H1 (cell line): ENCODE measurements around the gene VEZT. TPM values are rescaled to one million over a fixed set of nuclear protein-coding genes. Genes with fewer than 3 reads are reported as not detected.

Experiments used
- CTCF ChIA-PET: fragments of 300-600 bp; sonication (Branson Sonifier 250); formaldehyde crosslinking; loops from one replicate; lab custom pipeline; 2021; ENCODE audit not compliant: partially characterized antibody; lab: Charles Lee
- POLR2A ChIA-PET: fragments of 300-600 bp; sonication (Branson Sonifier 250); formaldehyde crosslinking; loops from one replicate; lab custom pipeline; 2021; ENCODE audit warnings: inconsistent platforms; ENCODE audit not compliant: partially characterized antibody; lab: Charles Lee
- DNase-seq, 2 experiments: peaks; one replicate each; pipeline versions ENCODE4 v3.0.0 to v3.0.0-alpha.2; 2010 to 2022; ENCODE audit warnings: low spot score in 2 of 2, low read depth in 1 of 2, mixed read lengths in 1 of 2
- FAIRE-seq: peaks from 2 replicates; lab custom pipeline; 2011; peaks lifted over from hg19 to GRCh38; lab: Jason Lieb, UNC
- H2AFZ ChIP-seq: 2 replicates; pipeline ENCODE4 v1.8.1; 2012; ENCODE audit warnings: low read length, inconsistent platforms
- H2AK5ac ChIP-seq: 2 replicates; pipeline ENCODE4 v1.6.1; 2013; ENCODE audit warnings: low read depth, low read length
- H2BK120ac ChIP-seq: replicated peaks from 2 replicates; pipeline ENCODE3; 2013; ENCODE audit warnings: low read depth, low read length, inconsistent platforms
- H2BK12ac ChIP-seq: 2 replicates; pipeline ENCODE4 v1.6.1; 2013; ENCODE audit warnings: low read depth, low read length
- H2BK15ac ChIP-seq: 2 replicates; pipeline ENCODE4 v1.6.1; 2013; ENCODE audit warnings: low read length
- H2BK20ac ChIP-seq: 2 replicates; pipeline ENCODE4 v1.6.1; 2013; ENCODE audit warnings: low read length
- H2BK5ac ChIP-seq: 2 replicates; pipeline ENCODE4 v1.6.1; 2013; ENCODE audit warnings: low read depth, low read length
- H3K14ac ChIP-seq: 2 replicates; pipeline ENCODE4 v1.6.1; 2013; ENCODE audit warnings: inconsistent platforms; ENCODE audit not compliant: insufficient read length
- H3K18ac ChIP-seq: 2 replicates; pipeline ENCODE4 v1.6.1; 2013; ENCODE audit warnings: low read length; ENCODE audit errors: extremely low read depth
- H3K23ac ChIP-seq: 2 replicates; pipeline ENCODE4 v1.6.1; 2013; ENCODE audit warnings: inconsistent platforms; ENCODE audit not compliant: insufficient read length
- H3K23me2 ChIP-seq: 2 replicates; pipeline ENCODE4 v1.6.1; 2013; ENCODE audit warnings: low read depth, low read length
- H3K27ac ChIP-seq: 2 replicates; pipeline ENCODE4 v1.6.1; 2011; ENCODE audit warnings: low read depth, low read length, inconsistent platforms
- H3K27me3 ChIP-seq, 4 experiments: replicated peaks in 1 of 4; 1 replicate in 1 of 4; 2 replicates in 3 of 4; pipeline versions ENCODE4 v1.6.1 to v1.8.1; 2011 to 2013; ENCODE audit warnings: low read length in 3 of 4, mild to moderate bottlenecking in 3 of 4, inconsistent platforms in 2 of 4, mixed read lengths in 2 of 4, moderate library complexity in 1 of 4; ENCODE audit not compliant: control insufficient read depth in 3 of 4, insufficient read depth in 3 of 4; ENCODE audit errors: extremely low read depth in 1 of 4
- H3K36me3 ChIP-seq, 4 experiments: 2 replicates each; pipeline versions ENCODE4 v1.6.1 to v1.8.1; 2011 to 2013; ENCODE audit warnings: mild to moderate bottlenecking in 4 of 4, low read length in 3 of 4, moderate library complexity in 2 of 4, control low read depth in 1 of 4, inconsistent platforms in 1 of 4; ENCODE audit not compliant: insufficient read depth in 4 of 4, control insufficient read depth in 2 of 4
- H3K4ac ChIP-seq: replicated peaks from 2 replicates; pipeline ENCODE3; 2013; ENCODE audit warnings: low read length, low read depth, mixed read lengths, inconsistent platforms; ENCODE audit not compliant: insufficient read length
- H3K4me1 ChIP-seq, 4 experiments: replicated peaks in 1 of 4; 1 replicate in 1 of 4; 2 replicates in 3 of 4; pipeline versions ENCODE4 v1.6.1 to v1.8.1; 2011 to 2013; ENCODE audit warnings: low read length in 3 of 4, inconsistent platforms in 2 of 4, mixed read lengths in 1 of 4; ENCODE audit not compliant: insufficient read depth in 4 of 4, control insufficient read depth in 3 of 4
- H3K4me2 ChIP-seq, 2 experiments: 2 replicates each; pipeline versions ENCODE4 v1.6.1 to v1.8.1; 2011 to 2013; ENCODE audit warnings: low read depth in 2 of 2, low read length in 2 of 2, control low read depth in 1 of 2, inconsistent platforms in 1 of 2, mild to moderate bottlenecking in 1 of 2; ENCODE audit not compliant: insufficient read depth in 1 of 2
- H3K4me3 ChIP-seq, 4 experiments: fragments of 200-600, 300-600 bp in 1 of 4; sonication (generic), shearing (Covaris generic), sonication (Bioruptor Twin) in 1 of 4; 2 replicates each; pipeline versions ENCODE4 v1.5.1 to v1.8.1; 2011 to 2016; ENCODE audit warnings: low read length in 4 of 4, low read depth in 3 of 4, control low read depth in 2 of 4, inconsistent platforms in 2 of 4, mild to moderate bottlenecking in 2 of 4, mixed read lengths in 1 of 4, moderate library complexity in 1 of 4; ENCODE audit not compliant: insufficient read depth in 2 of 4; ENCODE audit errors: extremely low read depth in 1 of 4
- H3K56ac ChIP-seq: replicated peaks from 2 replicates; pipeline ENCODE3; 2013; ENCODE audit warnings: low read depth, mild to moderate bottlenecking, mixed read lengths, low read length, inconsistent platforms; ENCODE audit not compliant: insufficient read length
- H3K79me1 ChIP-seq: 2 replicates; pipeline ENCODE4 v1.6.1; 2013; ENCODE audit warnings: low read depth, low read length, control low read depth
- H3K79me2 ChIP-seq, 2 experiments: 2 replicates each; pipeline versions ENCODE4 v1.6.1 to v1.8.1; 2012 to 2013; ENCODE audit warnings: low read length in 2 of 2, mild to moderate bottlenecking in 2 of 2, inconsistent platforms in 1 of 2; ENCODE audit not compliant: insufficient read depth in 2 of 2, control insufficient read depth in 1 of 2
- H3K9ac ChIP-seq, 4 experiments: replicated peaks in 1 of 4; 1 replicate in 1 of 4; 2 replicates in 3 of 4; pipeline versions ENCODE4 v1.6.1 to v1.8.1; 2011 to 2013; ENCODE audit warnings: low read depth in 3 of 4, low read length in 3 of 4, control low read depth in 2 of 4, mild to moderate bottlenecking in 2 of 4, moderate library complexity in 2 of 4, inconsistent platforms in 1 of 4; ENCODE audit errors: extremely low read depth in 1 of 4
- H3K9me3 ChIP-seq, 2 experiments: 2 replicates each; pipeline versions ENCODE4 v1.6.1 to v1.8.1; 2012 to 2013; ENCODE audit warnings: mild to moderate bottlenecking in 2 of 2, moderate library complexity in 2 of 2, control low read depth in 1 of 2, inconsistent platforms in 1 of 2, low read depth in 1 of 2, low read length in 1 of 2, mixed read lengths in 1 of 2; ENCODE audit not compliant: insufficient read depth in 2 of 2
- H4K20me1 ChIP-seq, 2 experiments: replicated peaks in 1 of 2; 2 replicates each; pipeline versions ENCODE3 to v1.8.1; 2011 to 2013; ENCODE audit warnings: inconsistent platforms in 2 of 2, low read length in 2 of 2, mild to moderate bottlenecking in 1 of 2; ENCODE audit not compliant: insufficient read depth in 2 of 2, control insufficient read depth in 1 of 2
- H4K5ac ChIP-seq: 2 replicates; pipeline ENCODE4 v1.6.1; 2013; ENCODE audit warnings: low read length, low read depth, mixed read lengths, inconsistent platforms; ENCODE audit not compliant: insufficient read length
- H4K8ac ChIP-seq: 2 replicates; pipeline ENCODE4 v1.8.0; 2013; ENCODE audit warnings: mild to moderate bottlenecking, moderate library complexity, low read length, inconsistent platforms; ENCODE audit not compliant: insufficient read depth; ENCODE audit errors: extremely low read depth
- H4K91ac ChIP-seq: replicated peaks from 2 replicates; pipeline ENCODE3; 2013; ENCODE audit warnings: low read length, mixed read lengths, inconsistent platforms; ENCODE audit not compliant: insufficient read length
- GTF2F1 ChIP-seq: IDR thresholded peaks from 2 replicates; pipeline ENCODE4 v1.6.1; 2012; ENCODE audit warnings: low read depth, low read length, improper control_type of control experiment, borderline replicate concordance
- JUND ChIP-seq: IDR thresholded peaks from 2 replicates; pipeline ENCODE4 v1.6.1; 2011; ENCODE audit warnings: mild to moderate bottlenecking, improper control_type of control experiment, low read length
- KDM4A ChIP-seq: IDR thresholded peaks from one replicate; pipeline ENCODE4 v1.7.1; 2012; ENCODE audit warnings: low read depth, mild to moderate bottlenecking, moderate library complexity, low read length, inconsistent platforms; ENCODE audit not compliant: severe bottlenecking
- POU5F1 ChIP-seq: IDR thresholded peaks from 2 replicates; pipeline ENCODE4 v1.6.1; 2011; ENCODE audit warnings: low read depth, mild to moderate bottlenecking, low read length, moderate library complexity
- RFX5 ChIP-seq: IDR thresholded peaks from 2 replicates; pipeline ENCODE4 v1.6.1; 2011; ENCODE audit warnings: low read depth, low read length, improper control_type of control experiment, borderline replicate concordance
- RNF2 ChIP-seq: fragments of 200-900, 300-1000 bp; sonication (generic); IDR thresholded peaks from 2 replicates; pipeline ENCODE4 v1.7.1; 2016; ENCODE audit warnings: borderline replicate concordance, low read depth, mild to moderate bottlenecking, antibody characterized with exemption, low read length; ENCODE audit not compliant: poor library complexity, severe bottlenecking; ENCODE audit errors: missing control alignments
- SP2 ChIP-seq: IDR thresholded peaks from 2 replicates; pipeline ENCODE4 v1.6.1; 2012; ENCODE audit warnings: mild to moderate bottlenecking, low read length, inconsistent platforms
- SUZ12 ChIP-seq: fragments of 200-600 bp; sonication (generic); IDR thresholded peaks from 2 replicates; pipeline ENCODE4 v1.6.1; 2012; ENCODE audit warnings: mild to moderate bottlenecking, inconsistent platforms, low read length, moderate library complexity, mixed read lengths
- TCF12 ChIP-seq: IDR thresholded peaks from 2 replicates; pipeline ENCODE4 v1.6.1; 2011; ENCODE audit warnings: low read depth, mild to moderate bottlenecking, low read length
- ZNF274 ChIP-seq: IDR thresholded peaks from 2 replicates; pipeline ENCODE4 v1.7.0; 2012; ENCODE audit warnings: low read length, borderline replicate concordance; ENCODE audit errors: extremely low read depth
- WGBS, 2 experiments: shearing (Covaris generic) in 1 of 2; methylation state at CpG; one replicate each; pipeline versions ENCODE4 v1.1.6 to v1.1.7; 2013 to 2015; ENCODE audit warnings: low lambda C conversion rate in 2 of 2, mixed read lengths in 2 of 2, inconsistent platforms in 1 of 2, low coverage in 1 of 2, missing lambda C conversion rate in 1 of 2; ENCODE audit not compliant: insufficient replicate concordance in 2 of 2, insufficient coverage in 1 of 2, insufficient read length in 1 of 2; ENCODE audit errors: extremely low coverage in 1 of 2, missing lambda C conversion rate in 1 of 2; 5-methylcytosine and 5-hydroxymethylcytosine counted together
- polyA plus RNA-seq, 7 experiments: library from polyadenylated mRNA; depleted of rRNA in 3 of 7; stranded (reverse) in 5 of 7; unstranded in 2 of 7; fragments of >200 nt in 5 of 7; fragments of 200-250 nt in 2 of 7; gene quantifications; 1 replicate in 5 of 7; 2 replicates in 1 of 7; 4 replicates in 1 of 7; pipeline versions ENCODE4 v1.2.1 to v1.2.3, GENCODE V29; 2011 to 2013; ENCODE audit warnings: missing spikeins in 2 of 7, mixed read lengths in 2 of 7
- total RNA-seq: library from RNA; stranded (reverse); fragmentation: NEBNext Ultra II Directional; extraction: Animal tissue kit (Norgen Biotek cat#: 25700); gene quantifications from 2 replicates; pipeline ENCODE4 v1.2.1, GENCODE V29; 2021
- TF ChIP-seq, protein P1 (sequence below): IDR thresholded peaks from 2 replicates; pipeline ENCODE4 v1.6.1; 2012; ENCODE audit warnings: low read length, inconsistent platforms
- TF ChIP-seq, protein P2 (sequence below): IDR thresholded peaks from 2 replicates; pipeline ENCODE4 v1.6.1; 2012; ENCODE audit warnings: inconsistent platforms

The VEZT gene
- total and polyA plus RNA-seq, 2 of the 8 experiments (the other 6 are each of a cell fraction or from before 2014, with no cell fraction given) = 44.0 to 56.1 TPM

DNA sequence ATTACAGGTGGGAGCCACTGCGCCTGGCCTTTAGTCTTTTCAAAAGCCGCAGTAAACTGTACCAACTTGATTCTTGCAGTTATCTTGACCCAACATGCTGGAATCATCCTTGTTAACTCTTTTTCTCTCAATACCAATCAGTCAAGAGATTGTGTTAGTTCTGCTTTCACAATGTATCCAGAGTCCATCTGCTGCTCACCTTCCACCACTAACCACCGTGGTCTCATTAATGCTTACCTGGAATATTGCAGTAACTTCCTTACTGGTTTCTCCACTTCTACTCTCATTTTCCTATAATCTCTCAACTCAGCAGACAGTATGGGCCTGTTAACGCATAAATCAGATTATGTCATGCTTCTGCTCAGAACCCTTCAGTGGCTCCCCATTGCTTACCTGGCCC, 62.2 kb downstream of the VEZT start:
- POLR2A ChIA-PET = interaction anchor here (0.9 kb wide), 1 partner anchor 10 kb away, joined by 3 read pairs; no protein-coding TSS in a partner anchor
- no peak for FAIRE-seq
- H3K23me2 ChIP-seq = no peaks in the 10 kb centered on the region
- no peak for TF ChIP-seq RFX5
- no peak for TF ChIP-seq JUND
- TF ChIP-seq, protein P1, sequence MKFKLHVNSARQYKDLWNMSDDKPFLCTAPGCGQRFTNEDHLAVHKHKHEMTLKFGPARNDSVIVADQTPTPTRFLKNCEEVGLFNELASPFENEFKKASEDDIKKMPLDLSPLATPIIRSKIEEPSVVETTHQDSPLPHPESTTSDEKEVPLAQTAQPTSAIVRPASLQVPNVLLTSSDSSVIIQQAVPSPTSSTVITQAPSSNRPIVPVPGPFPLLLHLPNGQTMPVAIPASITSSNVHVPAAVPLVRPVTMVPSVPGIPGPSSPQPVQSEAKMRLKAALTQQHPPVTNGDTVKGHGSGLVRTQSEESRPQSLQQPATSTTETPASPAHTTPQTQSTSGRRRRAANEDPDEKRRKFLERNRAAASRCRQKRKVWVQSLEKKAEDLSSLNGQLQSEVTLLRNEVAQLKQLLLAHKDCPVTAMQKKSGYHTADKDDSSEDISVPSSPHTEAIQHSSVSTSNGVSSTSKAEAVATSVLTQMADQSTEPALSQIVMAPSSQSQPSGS = no peak
- TF ChIP-seq TCF12 = no peak
- no peak for TF ChIP-seq RNF2
- TF ChIP-seq, protein P2, sequence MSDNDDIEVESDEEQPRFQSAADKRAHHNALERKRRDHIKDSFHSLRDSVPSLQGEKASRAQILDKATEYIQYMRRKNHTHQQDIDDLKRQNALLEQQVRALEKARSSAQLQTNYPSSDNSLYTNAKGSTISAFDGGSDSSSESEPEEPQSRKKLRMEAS = no peak
- no peak for TF ChIP-seq ZNF274
- TF ChIP-seq GTF2F1 = no peak
- TF ChIP-seq SUZ12 = no peak
- no peak for TF ChIP-seq KDM4A
- TF ChIP-seq SP2 = no peak
- TF ChIP-seq POU5F1 = no peak

More for the DNA sequence above, 62.2 kb downstream of the VEZT start:
- no peak overlapping the region for H3K4me2 ChIP-seq
- peaks cover 4 to 55% (median 22%) of the 10 kb centered on the region in 4 experiments; a peak in 5 of 8 replicates for H3K36me3 ChIP-seq
- no peak overlapping the region for H4K91ac ChIP-seq
- WGBS, 2 experiments = 94% methylated on average over 4 of the region's 4 CpGs; no CpG with 5 or more reads in 1 of the 2 experiments
- H4K5ac ChIP-seq = no peak overlapping the region
- no peak overlapping the region for H3K14ac ChIP-seq
- no peak overlapping the region for H3K18ac ChIP-seq
- H2BK5ac ChIP-seq = no peak overlapping the region
- no peaks in the 10 kb centered on the region for H3K27me3 ChIP-seq
- H3K23ac ChIP-seq = no peak overlapping the region
- H3K27ac ChIP-seq = no peak overlapping the region
- no peak overlapping the region for H3K9ac ChIP-seq
- H3K79me1 ChIP-seq = no peaks in the 10 kb centered on the region
- H3K4ac ChIP-seq = no peak overlapping the region
- no peak overlapping the region for H2BK12ac ChIP-seq
- no peak overlapping the region for H3K4me3 ChIP-seq
- H2BK15ac ChIP-seq = no peak overlapping the region
- no peak overlapping the region for H3K56ac ChIP-seq
- no peak overlapping the region for H2AK5ac ChIP-seq
- no peak overlapping the region for H2AFZ ChIP-seq
- no peak for DNase-seq
- H4K20me1 ChIP-seq = no peaks in the 10 kb centered on the region
- CTCF ChIA-PET = interaction anchor here (0.7 kb wide), 1 partner anchor 198 kb away, joined by 3 read pairs; no protein-coding TSS in a partner anchor
- no peak overlapping the region for H2BK20ac ChIP-seq
- no peaks in the 10 kb centered on the region for H3K4me1 ChIP-seq
- H2BK120ac ChIP-seq = no peak overlapping the region
- no peaks in the 10 kb centered on the region for H3K79me2 ChIP-seq
- no peaks in the 10 kb centered on the region for H3K9me3 ChIP-seq
- H4K8ac ChIP-seq = no peak overlapping the region
